GM12878 (cell line): Measurements from ENCODE around the gene REL. TPM values are rescaled to one million over a fixed set of nuclear protein-coding genes. Genes with fewer than 3 reads are reported as not detected.

Experiments used
- ATAC-seq: fragments of 200-7000 bp; cut with Tn5 transposase; 3 replicates; pipeline ENCODE4 v1.9.1; 2020; ENCODE audit warnings: mild to moderate bottlenecking, moderate library complexity
- BruUV-seq: library from RNA; stranded (reverse); fragments of 400-500 nt; replicated peaks from 2 replicates; lab custom pipeline; 2021; lab: Mats Ljungman, UMichigan
- CTCF ChIA-PET: fragments of 300-600 bp; sonication (Branson Sonifier 250); formaldehyde crosslinking; extraction: SDS; loops from one replicate; lab custom pipeline; 2021; ENCODE audit warnings: inconsistent platforms; lab: Yijun Ruan, JAX
- POLR2A ChIA-PET: fragments of 350-600 bp; formaldehyde crosslinking; extraction: SDS; loops from one replicate; lab custom pipeline; 2021; ENCODE audit warnings: inconsistent platforms; lab: Charles Lee
- RAD21 ChIA-PET: fragments of 300-600 bp; sonication (Branson Sonifier 250); formaldehyde crosslinking; loops from one replicate; lab custom pipeline; 2023; ENCODE audit warnings: antibody characterized with exemption; ENCODE audit not compliant: unreplicated experiment; lab: Charles Lee
- SMC1A ChIA-PET: fragments of 300-600 bp; sonication (Branson Sonifier 250); formaldehyde crosslinking; loops from one replicate; lab custom pipeline; 2023; ENCODE audit not compliant: unreplicated experiment, uncharacterized antibody; lab: Charles Lee
- DNase-seq: peaks from one replicate; pipeline ENCODE4 v3.0.0-alpha.2; 2011; ENCODE audit warnings: low read depth, low spot score
- FAIRE-seq: peaks from 3 replicates; lab custom pipeline; 2011; peaks lifted over from hg19 to GRCh38; lab: Jason Lieb, UNC
- H2AFZ ChIP-seq: 2 replicates; pipeline ENCODE4 v1.6.0; 2011; ENCODE audit warnings: low read depth, low read length, control low read depth; ENCODE audit not compliant: control insufficient read depth
- H3K27ac ChIP-seq: 2 replicates; pipeline ENCODE4 v1.5.1; 2011; ENCODE audit warnings: control low read depth; ENCODE audit not compliant: control insufficient read depth, insufficient read depth
- H3K27me3 ChIP-seq, 2 experiments: replicated peaks in 1 of 2; 2 replicates each; pipeline versions ENCODE4 v1.6.0 to v1.6.1; 2011; ENCODE audit warnings: low read length in 1 of 2; ENCODE audit not compliant: control insufficient read depth in 2 of 2, insufficient read depth in 2 of 2
- H3K36me3 ChIP-seq, 2 experiments: 2 replicates each; pipeline ENCODE4 v1.5.1; 2011; ENCODE audit warnings: low read length in 1 of 2; ENCODE audit not compliant: control insufficient read depth in 2 of 2, insufficient read depth in 2 of 2
- H3K4me1 ChIP-seq: 2 replicates; pipeline ENCODE4 v1.6.1; 2011; ENCODE audit warnings: mild to moderate bottlenecking, low read length, moderate library complexity, mixed read lengths; ENCODE audit not compliant: control insufficient read depth, insufficient read depth
- H3K4me2 ChIP-seq: 2 replicates; pipeline ENCODE4 v1.6.0; 2011; ENCODE audit warnings: control low read depth; ENCODE audit not compliant: control insufficient read depth, insufficient read depth
- H3K4me3 ChIP-seq: fragments of 200-600 bp; sonication (generic); 2 replicates; pipeline ENCODE4 v1.5.1; 2016
- H3K79me2 ChIP-seq: 2 replicates; pipeline ENCODE4 v1.6.0; 2011; ENCODE audit warnings: low read length; ENCODE audit not compliant: control insufficient read depth, insufficient read depth
- H3K9ac ChIP-seq: 2 replicates; pipeline ENCODE4 v1.8.0; 2011; ENCODE audit warnings: low read length, control low read depth, mixed read lengths; ENCODE audit not compliant: control insufficient read depth, insufficient read depth
- H3K9me3 ChIP-seq: replicated peaks from 3 replicates; pipeline ENCODE4 v1.5.1; 2011; ENCODE audit warnings: mild to moderate bottlenecking, low read length; ENCODE audit not compliant: control insufficient read depth, insufficient read depth
- H4K20me1 ChIP-seq: 2 replicates; pipeline ENCODE4 v1.6.0; 2011; ENCODE audit not compliant: control insufficient read depth, insufficient read depth
- BACH1 ChIP-seq: fragments of 450-650 bp; IDR thresholded peaks from 2 replicates; pipeline ENCODE4 v1.6.1; 2017; ENCODE audit warnings: mild to moderate bottlenecking, borderline replicate concordance
- CEBPB ChIP-seq, 2 experiments: fragments of 150-350 bp in 1 of 2; IDR thresholded peaks; 2 replicates each; pipeline ENCODE4 v1.6.1; 2012 to 2014; ENCODE audit warnings: low read depth in 2 of 2, low read length in 2 of 2, borderline replicate concordance in 1 of 2, inconsistent platforms in 1 of 2
- HCFC1 ChIP-seq: fragments of 150-350 bp; IDR thresholded peaks from 2 replicates; pipeline ENCODE4 v1.6.1; 2014; ENCODE audit warnings: low read length
- POLR2AphosphoS5 ChIP-seq: IDR thresholded peaks from 2 replicates; pipeline ENCODE4 v1.6.1; 2011; ENCODE audit warnings: mild to moderate bottlenecking, low read length, inconsistent platforms
- RUNX3 ChIP-seq: IDR thresholded peaks from 2 replicates; pipeline ENCODE4 v1.6.1; 2012; ENCODE audit warnings: low read length, inconsistent platforms
- SP1 ChIP-seq: IDR thresholded peaks from one replicate; pipeline ENCODE4 v1.6.1; 2011; ENCODE audit warnings: low read depth, low read length
- SPI1 ChIP-seq: IDR thresholded peaks from 2 replicates; pipeline ENCODE4 v1.6.1; 2011; ENCODE audit warnings: low read depth, mild to moderate bottlenecking, low read length, moderate library complexity, borderline replicate concordance; ENCODE audit not compliant: insufficient read depth
- WGBS: methylation state at CpG from one replicate; pipeline ENCODE4 v1.1.6; 2016; ENCODE audit warnings: low lambda C conversion rate; ENCODE audit not compliant: insufficient replicate concordance, insufficient coverage; ENCODE audit errors: missing lambda C conversion rate; 5-methylcytosine and 5-hydroxymethylcytosine counted together
- in situ Hi-C: fragments of 300-500 bp; cut with MboI; formaldehyde crosslinking; loops from 9 replicates; pipeline ENCODE4 v1.14.3; 2018; ENCODE audit warnings: mixed read lengths
- intact Hi-C: fragments of 100-400 bp; cut with micrococcal nuclease; formaldehyde crosslinking; loops from one replicate; pipeline ENCODE4 v1.14.2; 2022; ENCODE audit not compliant: unreplicated experiment
- polyA plus RNA-seq, 11 experiments: library from polyadenylated mRNA; depleted of rRNA in 4 of 11; unstranded in 6 of 11; stranded (reverse) in 5 of 11; fragments of >200 nt; fragmentation: Nextera tagmentation in 4 of 11; fragmentation: Illumina TruSeq in 1 of 11; extraction: Ambion mirVana in 4 of 11; extraction: Trizol in 1 of 11; gene quantifications; 1 replicate in 1 of 11; 2 replicates in 10 of 11; pipeline versions ENCODE4 v1.2.1 to v1.2.3, GENCODE V29; 2011 to 2016; ENCODE audit warnings: inconsistent platforms in 2 of 11, missing spikeins in 2 of 11, low read depth in 1 of 11
- total RNA-seq, 4 experiments: library from RNA; depleted of rRNA in 3 of 4; stranded (reverse); fragments of >200 nt in 3 of 4; fragmentation: Illumina TruSeq in 1 of 4; extraction: Trizol in 1 of 4; gene quantifications; 2 replicates each; pipeline versions ENCODE4 v1.2.1 to v1.2.3, GENCODE V29; 2013 to 2021
- TF ChIP-seq, protein P1 (sequence below): fragments of 450-650 bp; IDR thresholded peaks from 2 replicates; pipeline ENCODE4 v1.6.1; 2016; ENCODE audit warnings: mild to moderate bottlenecking, moderate library complexity, borderline replicate concordance
- TF ChIP-seq, protein P2 (sequence below): IDR thresholded peaks from 2 replicates; pipeline ENCODE4 v1.6.1; 2011; ENCODE audit warnings: mild to moderate bottlenecking, low read depth, low read length, moderate library complexity; ENCODE audit not compliant: insufficient replicate concordance

REL gene
- total and polyA plus RNA-seq, 10 of the 15 experiments (the other 5 are each of a cell fraction or from before 2014, with no cell fraction given), result 6.3 to 52.4 (median 26.6) TPM

DNA sequence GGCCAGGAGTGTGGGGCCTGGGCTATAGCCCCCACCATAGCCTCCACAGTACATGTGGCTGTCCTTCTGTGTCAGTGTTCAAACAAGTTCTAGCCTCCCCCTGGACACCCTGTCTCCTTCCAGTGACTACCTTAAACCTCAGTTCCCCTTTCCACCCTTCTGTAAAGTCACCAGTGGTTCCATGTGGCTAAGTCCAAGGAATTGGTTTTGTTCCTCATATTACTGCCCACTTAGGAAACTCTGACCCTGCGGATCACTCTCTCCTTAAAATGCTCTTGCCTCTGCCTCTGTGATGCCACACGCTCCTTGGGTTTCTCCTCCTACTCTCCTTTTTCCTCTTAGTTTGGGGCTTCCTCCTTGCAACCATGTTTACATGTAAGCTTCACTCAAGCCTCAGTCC lies 27.8 kb upstream of the REL start:
- Histone ChIP-seq H2AFZ (no peak overlapping the region), H3K9me3 (no peaks in the 10 kb centered on the region), H3K4me3 (no peak overlapping the region), H3K27ac (no peak overlapping the region), H3K27me3 (no peaks in the 10 kb centered on the region)
- no TSS peak for BruUV-seq
- in situ Hi-C loops, result no loop called here
- FAIRE-seq (no peak), DNase-seq (no peak)
- POLR2A ChIA-PET, result no interaction called here
- TF ChIP-seq SPI1 (peak; percentile 32; the same call in 1 of the 2 replicates), POLR2AphosphoS5 (no peak)
- TF ChIP-seq, all 136 proteins: peak for 1
- no peaks in the 10 kb centered on the region for H3K4me1 ChIP-seq
- no peak overlapping the region for H3K9ac ChIP-seq
- intact Hi-C loops, result no loop called here
- 73% methylated on average over 2 of the region's 2 CpGs for WGBS
- H4K20me1 ChIP-seq, result no peaks in the 10 kb centered on the region
- no peaks in the 10 kb centered on the region for H3K79me2 ChIP-seq
- no peak; the same call in 2 of the 3 replicates for ATAC-seq
- RAD21 ChIA-PET, result interaction anchor here (1.5 kb wide), 1 partner anchor 10 kb away, joined by 3 read pairs; no protein-coding TSS in a partner anchor
- H3K4me2 ChIP-seq, result no peak overlapping the region
- no peaks in the 10 kb centered on the region for H3K36me3 ChIP-seq
- CTCF ChIA-PET, result no interaction called here
- SMC1A ChIA-PET, result interaction anchor here (0.9 kb wide), 1 partner anchor 38 kb away, joined by 3 read pairs; no protein-coding TSS in a partner anchor

DNA sequence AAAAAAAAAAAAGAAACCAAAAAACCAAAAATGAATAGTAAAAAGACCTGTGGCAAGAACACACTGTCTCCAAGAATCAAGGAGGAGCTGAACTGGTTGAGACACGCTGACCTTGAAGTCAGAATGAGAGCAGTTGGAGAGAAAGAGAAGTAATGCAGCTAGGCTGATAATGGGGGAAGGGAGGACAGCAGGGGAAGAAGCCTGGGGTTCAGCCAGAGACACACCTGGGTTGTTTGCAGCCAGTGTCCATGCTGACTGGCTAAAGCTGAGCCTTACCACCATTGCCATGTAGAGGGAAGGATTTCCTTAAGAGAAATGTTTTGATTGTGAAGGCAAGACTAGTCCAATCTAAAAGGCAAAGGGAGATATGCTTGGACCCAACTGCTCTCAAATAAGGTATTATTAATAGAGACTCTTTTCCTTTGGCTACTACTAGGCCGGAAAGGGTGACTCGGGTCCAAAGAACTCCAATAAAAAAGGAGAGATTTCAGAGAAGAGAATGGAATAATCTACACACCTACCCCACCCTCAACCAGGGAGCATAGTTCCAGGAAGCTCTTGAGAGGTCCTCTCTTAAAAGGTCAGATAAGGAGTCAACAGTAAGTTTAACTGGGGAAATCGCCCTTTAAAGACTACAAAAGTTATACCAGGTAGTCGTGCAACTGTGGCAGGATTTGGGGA lies 25.2 kb upstream of the REL start:
- no peaks in the 10 kb centered on the region for H3K27me3 ChIP-seq
- intact Hi-C loops (no loop called here), in situ Hi-C loops (no loop called here)
- H3K4me2 ChIP-seq, result no peak overlapping the region
- ChIA-PET CTCF (no interaction called here), POLR2A (no interaction called here), SMC1A (no interaction called here), RAD21 (no interaction called here)
- DNase-seq, result no peak
- no peak for ATAC-seq
- no TSS peak for BruUV-seq
- WGBS, result 48% methylated on average over 5 of the region's 5 CpGs
- no peaks in the 10 kb centered on the region for H4K20me1 ChIP-seq
- no peak overlapping the region for H3K27ac ChIP-seq
- H2AFZ ChIP-seq, result no peak overlapping the region
- no peak overlapping the region for H3K4me3 ChIP-seq
- no peak for FAIRE-seq
- no peaks in the 10 kb centered on the region for H3K36me3 ChIP-seq
- no peaks in the 10 kb centered on the region for H3K79me2 ChIP-seq
- H3K9me3 ChIP-seq, result no peaks in the 10 kb centered on the region
- H3K4me1 ChIP-seq, result no peaks in the 10 kb centered on the region
- H3K9ac ChIP-seq, result no peak overlapping the region
- no peak for TF ChIP-seq SP1
- TF ChIP-seq, protein P1, sequence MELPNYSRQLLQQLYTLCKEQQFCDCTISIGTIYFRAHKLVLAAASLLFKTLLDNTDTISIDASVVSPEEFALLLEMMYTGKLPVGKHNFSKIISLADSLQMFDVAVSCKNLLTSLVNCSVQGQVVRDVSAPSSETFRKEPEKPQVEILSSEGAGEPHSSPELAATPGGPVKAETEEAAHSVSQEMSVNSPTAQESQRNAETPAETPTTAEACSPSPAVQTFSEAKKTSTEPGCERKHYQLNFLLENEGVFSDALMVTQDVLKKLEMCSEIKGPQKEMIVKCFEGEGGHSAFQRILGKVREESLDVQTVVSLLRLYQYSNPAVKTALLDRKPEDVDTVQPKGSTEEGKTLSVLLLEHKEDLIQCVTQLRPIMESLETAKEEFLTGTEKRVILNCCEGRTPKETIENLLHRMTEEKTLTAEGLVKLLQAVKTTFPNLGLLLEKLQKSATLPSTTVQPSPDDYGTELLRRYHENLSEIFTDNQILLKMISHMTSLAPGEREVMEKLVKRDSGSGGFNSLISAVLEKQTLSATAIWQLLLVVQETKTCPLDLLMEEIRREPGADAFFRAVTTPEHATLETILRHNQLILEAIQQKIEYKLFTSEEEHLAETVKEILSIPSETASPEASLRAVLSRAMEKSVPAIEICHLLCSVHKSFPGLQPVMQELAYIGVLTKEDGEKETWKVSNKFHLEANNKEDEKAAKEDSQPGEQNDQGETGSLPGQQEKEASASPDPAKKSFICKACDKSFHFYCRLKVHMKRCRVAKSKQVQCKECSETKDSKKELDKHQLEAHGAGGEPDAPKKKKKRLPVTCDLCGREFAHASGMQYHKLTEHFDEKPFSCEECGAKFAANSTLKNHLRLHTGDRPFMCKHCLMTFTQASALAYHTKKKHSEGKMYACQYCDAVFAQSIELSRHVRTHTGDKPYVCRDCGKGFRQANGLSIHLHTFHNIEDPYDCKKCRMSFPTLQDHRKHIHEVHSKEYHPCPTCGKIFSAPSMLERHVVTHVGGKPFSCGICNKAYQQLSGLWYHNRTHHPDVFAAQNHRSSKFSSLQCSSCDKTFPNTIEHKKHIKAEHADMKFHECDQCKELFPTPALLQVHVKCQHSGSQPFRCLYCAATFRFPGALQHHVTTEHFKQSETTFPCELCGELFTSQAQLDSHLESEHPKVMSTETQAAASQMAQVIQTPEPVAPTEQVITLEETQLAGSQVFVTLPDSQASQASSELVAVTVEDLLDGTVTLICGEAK, result no peak
- TF ChIP-seq, protein P2, sequence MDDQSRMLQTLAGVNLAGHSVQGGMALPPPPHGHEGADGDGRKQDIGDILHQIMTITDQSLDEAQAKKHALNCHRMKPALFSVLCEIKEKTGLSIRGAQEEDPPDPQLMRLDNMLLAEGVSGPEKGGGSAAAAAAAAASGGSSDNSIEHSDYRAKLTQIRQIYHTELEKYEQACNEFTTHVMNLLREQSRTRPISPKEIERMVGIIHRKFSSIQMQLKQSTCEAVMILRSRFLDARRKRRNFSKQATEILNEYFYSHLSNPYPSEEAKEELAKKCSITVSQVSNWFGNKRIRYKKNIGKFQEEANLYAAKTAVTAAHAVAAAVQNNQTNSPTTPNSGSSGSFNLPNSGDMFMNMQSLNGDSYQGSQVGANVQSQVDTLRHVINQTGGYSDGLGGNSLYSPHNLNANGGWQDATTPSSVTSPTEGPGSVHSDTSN, result no peak
- TF ChIP-seq CEBPB (IDR thresholded peaks at IDR 0.05; ENCODE audit: borderline replicate concordance in 1 of 2, low read depth in 2 of 2, low read length in 2 of 2), result no peak
- TF ChIP-seq BACH1, result no peak
- no peak for TF ChIP-seq RUNX3
- no peak for TF ChIP-seq HCFC1
